ENCODE measurements around the gene WDR19.

DNA sequence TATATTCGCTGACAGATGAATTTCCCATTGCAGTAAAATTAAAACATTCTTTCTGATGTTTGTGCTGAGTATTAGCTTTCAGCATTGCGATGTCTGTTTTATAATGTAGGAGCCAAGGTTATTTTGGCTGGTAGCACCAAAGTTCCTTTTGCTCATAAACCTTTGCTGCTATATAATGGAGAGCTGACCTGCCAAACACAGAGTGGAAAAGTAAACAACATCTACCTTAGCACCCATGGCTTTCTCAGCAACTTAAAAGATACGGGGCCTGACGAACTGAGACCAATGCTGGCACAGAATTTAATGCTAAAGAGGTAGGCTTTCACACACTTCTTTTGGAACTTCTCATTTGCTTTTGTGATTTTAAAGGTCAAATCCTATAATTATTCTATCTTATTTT, 46.0 kb downstream of the WDR19 start:
- TF ChIP-seq TAF1 (IDR thresholded peaks at IDR 0.05; ENCODE audit: low read depth) (no peak), TEAD4 (IDR thresholded peaks at IDR 0.05) (no peak), RAD21 (IDR thresholded peaks at IDR 0.05; ENCODE audit: low read depth) (no peak), NFIC (IDR thresholded peaks at IDR 0.05) (no peak), YY1 (IDR thresholded peaks at IDR 0.05; ENCODE audit: low read depth) (no peak)

Data from Ishikawa (cell line).